ENCODE measurements around the gene CCL13.

CCL13 gene

DNA sequence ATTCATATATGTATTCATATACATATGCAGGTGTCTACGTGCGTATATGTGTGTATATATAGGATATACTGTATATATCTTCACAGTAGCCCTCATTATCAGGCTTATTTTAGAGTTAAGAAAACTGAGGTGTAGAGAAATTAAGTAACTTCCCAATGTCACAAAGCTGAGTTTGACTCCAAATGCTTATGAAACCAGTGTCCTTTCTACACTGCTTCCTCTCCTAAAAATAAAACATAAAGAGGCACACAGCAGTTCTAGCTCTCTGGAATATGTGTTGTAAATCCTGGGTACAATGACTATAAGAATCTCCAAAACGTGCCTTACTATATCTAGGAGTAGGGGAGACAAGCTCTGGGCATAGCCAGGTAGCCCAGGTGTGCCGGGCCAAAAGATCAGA lies 46.7 kb downstream of the CCL13 start:
- Histone ChIP-seq H3K9ac (ENCODE audit: low read length) (no peak overlapping the region), H3K4me3 (ENCODE audit: low read length) (no peak overlapping the region), H3K27ac (ENCODE audit: low read length) (no peak overlapping the region), H3K27me3 (ENCODE audit: low read depth, low read length) (peaks cover 49% of the 10 kb centered on the region), H3K4me2 (ENCODE audit: low read length) (no peak overlapping the region), H3K79me2 (ENCODE audit: low read length) (no peaks in the 10 kb centered on the region), H2AFZ (ENCODE audit: low read depth, low read length) (no peak overlapping the region), H3K9me3 (ENCODE audit: insufficient read depth, low read length) (no peaks in the 10 kb centered on the region), H3K36me3 (replicated peaks; ENCODE audit: low read depth, low read length) (no peaks in the 10 kb centered on the region), H4K20me1 (ENCODE audit: insufficient read depth, low read length) (no peaks in the 10 kb centered on the region; the same call in 1 of the 2 replicates), H3K4me1 (ENCODE audit: low read length) (peaks cover 19% of the 10 kb centered on the region)
- TF ChIP-seq EZH2phosphoT487 (IDR thresholded peaks at IDR 0.05; ENCODE audit: low read depth) (no peak), CTCF (IDR thresholded peaks at IDR 0.05; ENCODE audit: low read depth, low read length) (no peak)

DNA sequence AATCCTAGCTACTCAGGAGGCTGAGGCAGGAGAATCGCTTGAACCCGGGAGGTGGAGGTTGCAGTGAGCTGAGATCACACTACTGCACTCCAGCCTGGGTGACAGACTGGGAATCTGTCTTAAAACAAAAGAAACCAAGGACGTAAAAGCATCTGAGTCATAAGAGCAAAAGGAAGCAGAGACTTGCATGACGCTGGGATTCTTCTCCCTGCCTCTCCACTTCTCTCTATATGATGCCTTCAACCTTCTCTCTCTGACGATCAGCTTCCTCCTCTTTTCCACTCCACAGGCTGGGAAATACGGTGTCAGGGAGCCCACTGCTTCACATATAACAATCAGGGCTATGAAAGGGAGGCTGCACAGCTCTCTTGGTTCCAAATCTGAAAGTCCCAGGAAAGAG lies 49.9 kb downstream of the CCL13 start:
- H3K4me1 ChIP-seq (ENCODE audit: low read length): no peaks in the 10 kb centered on the region
- no peak overlapping the region for H3K9ac ChIP-seq (ENCODE audit: low read length)
- H3K9me3 ChIP-seq (ENCODE audit: insufficient read depth, low read length): no peaks in the 10 kb centered on the region
- no peaks in the 10 kb centered on the region for H3K36me3 ChIP-seq (replicated peaks; ENCODE audit: low read depth, low read length)
- TF ChIP-seq CTCF (IDR thresholded peaks at IDR 0.05; ENCODE audit: low read depth, low read length): no peak
- no peak for TF ChIP-seq EZH2phosphoT487 (IDR thresholded peaks at IDR 0.05; ENCODE audit: low read depth)
- no peak overlapping the region for H3K4me3 ChIP-seq (ENCODE audit: low read length)
- no peak overlapping the region for H3K27ac ChIP-seq (ENCODE audit: low read length)
- no peak overlapping the region for H3K4me2 ChIP-seq (ENCODE audit: low read length)
- H2AFZ ChIP-seq (ENCODE audit: low read depth, low read length): no peak overlapping the region
- peaks cover 53% of the 10 kb centered on the region for H3K27me3 ChIP-seq (ENCODE audit: low read depth, low read length)
- H3K79me2 ChIP-seq (ENCODE audit: low read length): no peaks in the 10 kb centered on the region
- no peaks in the 10 kb centered on the region; the same call in 1 of the 2 replicates for H4K20me1 ChIP-seq (ENCODE audit: insufficient read depth, low read length)

Measured in OCI-LY3 (cell line).